ENCODE data around the gene COL6A3.

GRCh38 chr2:237383991-237384671 lies 29.8 kb downstream of the COL6A3 start:
- TF ChIP-seq CTCF (IDR thresholded peaks at IDR 0.05) (no peak), EZH2 (IDR thresholded peaks at IDR 0.05; ENCODE audit: borderline replicate concordance, insufficient read depth, low read depth, low read length, poor library complexity, severe bottlenecking) (no peak)
